Umbilical cord (tissue), 2 donors: ENCODE data around the gene PCDH10. TPM values are rescaled to one million over a fixed set of nuclear protein-coding genes. Genes with fewer than 3 reads are reported as not detected.
A peak's percentile ranks its signal among the peaks of the same experiment; 100 is the strongest.

ENCODE experiments used
- DNase-seq: peaks from one replicate; pipeline ENCODE4 v3.0.0-alpha.2; 2015; ENCODE audit warnings: low spot score
- total RNA-seq: library from RNA; depleted of rRNA; stranded (reverse); fragments of >200 nt; gene quantifications from one replicate; pipeline ENCODE4 v1.2.3, GENCODE V29; 2014; ENCODE audit warnings: low replicate concordance; ENCODE audit not compliant: insufficient read depth

PCDH10 gene
- total RNA-seq, 1 donor from 2014 or later = 30.6 TPM

- peak; percentile 27 for DNase-seq
These were observed 1.6 kb downstream of the PCDH10 start for GRCh38 chr4:133150486-133151340.

- peak; percentile 21 for DNase-seq
These were observed 2.2 kb downstream of the PCDH10 start for GRCh38 chr4:133151341-133151690.

- DNase-seq = peak; percentile 48
These were observed 2.7 kb downstream of the PCDH10 start for GRCh38 chr4:133151691-133152329.

GRCh38 chr4:133152330-133152821, 3.3 kb downstream of the PCDH10 start:
- no peak for DNase-seq

- DNase-seq = peak; percentile 67
These were observed 3.9 kb downstream of the PCDH10 start for GRCh38 chr4:133152831-133153481.

GRCh38 chr4:133154725-133155124, 5.6 kb downstream of the PCDH10 start:
- peak; percentile 67 for DNase-seq

GRCh38 chr4:133156096-133156495, 7.0 kb downstream of the PCDH10 start:
- DNase-seq = no peak

GRCh38 chr4:133156556-133156955, 7.5 kb downstream of the PCDH10 start:
- no peak for DNase-seq

GRCh38 chr4:133157460-133158160, 8.5 kb downstream of the PCDH10 start:
- no peak for DNase-seq

GRCh38 chr4:133160853-133161252, 11.8 kb downstream of the PCDH10 start:
- DNase-seq = no peak

- DNase-seq = no peak
These were observed 12.6 kb downstream of the PCDH10 start for GRCh38 chr4:133161570-133162295.

- DNase-seq = no peak
These were observed 13.8 kb downstream of the PCDH10 start for GRCh38 chr4:133162941-133163340.

GRCh38 chr4:133178956-133179355, 29.9 kb downstream of the PCDH10 start:
- DNase-seq = peak; percentile 26

- no peak for DNase-seq
These were observed 37.1 kb downstream of the PCDH10 start for GRCh38 chr4:133186210-133186609.

GRCh38 chr4:133186845-133187244, 37.8 kb downstream of the PCDH10 start:
- no peak for DNase-seq

GRCh38 chr4:133188433-133189146, 39.5 kb downstream of the PCDH10 start:
- DNase-seq = no peak

- DNase-seq = no peak
These were observed 40.0 kb downstream of the PCDH10 start for GRCh38 chr4:133189147-133189517.

- no peak for DNase-seq
These were observed 41.0 kb downstream of the PCDH10 start for GRCh38 chr4:133190098-133190497.

GRCh38 chr4:133208694-133209285, 59.7 kb downstream of the PCDH10 start:
- no peak for DNase-seq

- no peak for DNase-seq
These were observed 84.8 kb downstream of the PCDH10 start for GRCh38 chr4:133233922-133234321.
